ENCODE data around the gene COPS3.
A peak's percentile ranks its signal among the peaks of the same experiment; 100 is the strongest.

Gene COPS3

GRCh38 chr17:17246879-17247278 is 34.2 kb downstream of the COPS3 start:
- DNase-seq (ENCODE audit: low read depth in 1 of 2, low spot score in 1 of 2): no peak

- no peak for DNase-seq (ENCODE audit: low read depth in 1 of 2, low spot score in 1 of 2)
These were observed 37.9 kb downstream of the COPS3 start for GRCh38 chr17:17243163-17243562.

- DNase-seq (ENCODE audit: low read depth in 1 of 2, low spot score in 1 of 2): no peak
These were observed 38.8 kb downstream of the COPS3 start for GRCh38 chr17:17242246-17242645.

- DNase-seq (ENCODE audit: low read depth in 1 of 2, low spot score in 1 of 2): no peak
These were observed 39.4 kb downstream of the COPS3 start for GRCh38 chr17:17241656-17242055.

GRCh38 chr17:17239832-17240231 is 41.2 kb downstream of the COPS3 start:
- no peak for DNase-seq (ENCODE audit: low read depth in 1 of 2, low spot score in 1 of 2)

- DNase-seq (ENCODE audit: low read depth in 1 of 2, low spot score in 1 of 2): peak; percentile 80 to 81
These were observed 43.8 kb downstream of the COPS3 start, which contains the start of gene FLCN for GRCh38 chr17:17237026-17237799. TSS of gene FLCN (minus strand) at chr17:17237168. CDS start at chr17:17228137, 9,031 bp downstream.

- DNase-seq (ENCODE audit: low read depth in 1 of 2, low spot score in 1 of 2): no peak
These were observed 44.6 kb downstream of the COPS3 start for GRCh38 chr17:17236295-17237025.

GRCh38 chr17:17235212-17236174 is 45.6 kb downstream of the COPS3 start:
- DNase-seq (ENCODE audit: low read depth in 1 of 2, low spot score in 1 of 2): no peak

GRCh38 chr17:17232303-17232621 is 48.8 kb downstream of the COPS3 start:
- DNase-seq (ENCODE audit: low read depth in 1 of 2, low spot score in 1 of 2): no peak

GRCh38 chr17:17231621-17232302 is 49.3 kb downstream of the COPS3 start:
- no peak for DNase-seq (ENCODE audit: low read depth in 1 of 2, low spot score in 1 of 2)

GRCh38 chr17:17229416-17230384 is 51.3 kb downstream of the COPS3 start:
- no peak for DNase-seq (ENCODE audit: low read depth in 1 of 2, low spot score in 1 of 2)

GRCh38 chr17:17228521-17229279 is 52.3 kb downstream of the COPS3 start:
- no peak for DNase-seq (ENCODE audit: low read depth in 1 of 2, low spot score in 1 of 2)

GRCh38 chr17:17227608-17228520 is 53.2 kb downstream of the COPS3 start:
- no peak for DNase-seq (ENCODE audit: low read depth in 1 of 2, low spot score in 1 of 2)

GRCh38 chr17:17226451-17227265 is 54.4 kb downstream of the COPS3 start:
- no peak for DNase-seq (ENCODE audit: low read depth in 1 of 2, low spot score in 1 of 2)

- DNase-seq (ENCODE audit: low read depth in 1 of 2, low spot score in 1 of 2): no peak
These were observed 55.1 kb downstream of the COPS3 start for GRCh38 chr17:17225901-17226300.

- DNase-seq (ENCODE audit: low read depth in 1 of 2, low spot score in 1 of 2): no peak
These were observed 56.9 kb downstream of the COPS3 start for GRCh38 chr17:17224137-17224536.

GRCh38 chr17:17223736-17224135 is 57.3 kb downstream of the COPS3 start:
- no peak for DNase-seq (ENCODE audit: low read depth in 1 of 2, low spot score in 1 of 2)

Data from activated CD4-positive, alpha-beta T cell treated with anti-CD3 and anti-CD28 coated beads, Interleukin-2, amount 50 U/mL, for 24 hours (primary cell).